Spinal cord (tissue), 10 donors: ENCODE data around the gene NDOR1. TPM values are rescaled to one million over a fixed set of nuclear protein-coding genes. Genes with fewer than 3 reads are reported as not detected.
A peak's percentile ranks its signal among the peaks of the same experiment; 100 is the strongest.
"Not testable (repeated sequence)": the region's sequence is repeated elsewhere in the genome, so short reads cannot be mapped to it uniquely, and the experiment has no call there.

Experiments used
- DNase-seq, 6 donors: peaks; one replicate each; pipeline versions ENCODE4 v3.0.0 to v3.0.0-alpha.2; 2013 to 2015; ENCODE audit warnings: low spot score in 6 of 6, low read depth in 4 of 6
- H3K27ac ChIP-seq: one replicate; pipeline ENCODE4 v1.5.1; 2013; ENCODE audit warnings: low read depth, low read length, control low read depth
- H3K27me3 ChIP-seq: one replicate; pipeline ENCODE4 v1.6.1; 2013; ENCODE audit warnings: low read length; ENCODE audit not compliant: control insufficient read depth, insufficient read depth
- H3K36me3 ChIP-seq: one replicate; pipeline ENCODE4 v1.6.1; 2013; ENCODE audit warnings: low read length; ENCODE audit not compliant: control insufficient read depth, insufficient read depth
- H3K4me1 ChIP-seq: one replicate; pipeline ENCODE4 v1.6.1; 2013; ENCODE audit warnings: low read length; ENCODE audit not compliant: control insufficient read depth, insufficient read depth
- H3K4me3 ChIP-seq: one replicate; pipeline ENCODE4 v1.5.1; 2013; ENCODE audit warnings: low read depth, low read length, control low read depth
- H3K9me3 ChIP-seq: one replicate; pipeline ENCODE4 v1.6.1; 2013; ENCODE audit warnings: low read length; ENCODE audit not compliant: control insufficient read depth, insufficient read depth
- WGBS: methylation state at CpG from one replicate; pipeline ENCODE4 v1.1.5; 2013; ENCODE audit warnings: missing lambda C conversion rate; ENCODE audit not compliant: insufficient coverage; 5-methylcytosine and 5-hydroxymethylcytosine counted together
- polyA plus RNA-seq, 2 donors: library from polyadenylated mRNA; unstranded; fragments of 120-200 nt; gene quantifications; one replicate each; pipeline ENCODE4 v1.2.1, GENCODE V29; 2013; ENCODE audit not compliant: insufficient read length in 2 of 2
- total RNA-seq, 2 donors: library from RNA; depleted of rRNA in 1 of 2; stranded (reverse); fragments of 120-200 nt in 1 of 2; fragments of >200 nt in 1 of 2; gene quantifications; one replicate each; pipeline versions ENCODE4 v1.2.3 to v1.2.4, GENCODE V29; 2013 to 2014
- donor health status: healthy.

The NDOR1 gene
- total and polyA plus RNA-seq, 4 donors: 3.2 to 23.8 (median 12.3) TPM

DNA sequence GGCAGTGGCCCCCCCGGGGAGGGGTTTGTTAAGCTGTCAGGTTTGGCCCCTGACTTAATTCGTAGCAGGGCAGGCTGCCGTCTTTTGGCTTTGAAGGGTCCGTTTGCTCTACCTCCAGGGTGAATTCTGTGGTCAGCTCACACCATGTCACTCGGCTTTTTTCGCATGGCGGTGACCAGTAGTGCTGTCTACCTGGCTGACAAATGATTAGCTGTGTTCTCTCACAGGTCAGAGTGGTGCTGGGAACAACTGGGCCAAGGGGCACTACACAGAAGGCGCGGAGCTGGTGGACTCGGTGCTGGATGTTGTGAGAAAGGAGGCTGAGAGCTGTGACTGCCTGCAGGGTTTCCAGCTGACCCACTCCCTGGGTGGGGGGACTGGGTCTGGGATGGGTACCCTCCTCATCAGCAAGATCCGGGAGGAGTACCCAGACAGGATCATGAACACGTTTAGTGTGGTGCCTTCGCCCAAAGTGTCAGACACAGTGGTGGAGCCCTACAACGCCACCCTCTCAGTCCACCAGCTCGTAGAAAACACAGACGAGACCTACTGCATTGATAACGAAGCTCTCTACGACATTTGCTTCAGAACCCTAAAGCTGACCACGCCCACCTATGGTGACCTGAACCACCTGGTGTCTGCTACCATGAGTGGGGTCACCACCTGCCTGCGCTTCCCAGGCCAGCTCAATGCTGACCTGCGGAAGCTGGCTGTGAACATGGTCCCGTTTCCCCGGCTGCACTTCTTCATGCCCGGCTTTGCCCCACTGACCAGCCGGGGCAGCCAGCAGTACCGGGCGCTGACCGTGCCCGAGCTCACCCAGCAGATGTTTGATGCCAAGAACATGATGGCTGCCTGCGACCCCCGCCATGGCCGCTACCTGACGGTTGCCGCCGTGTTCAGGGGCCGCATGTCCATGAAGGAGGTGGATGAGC lies 37.0 kb downstream of the NDOR1 start:
- peaks cover 50% of the 10 kb centered on the region for H3K36me3 ChIP-seq
- H3K4me1 ChIP-seq: peaks cover 66% of the 10 kb centered on the region
- WGBS: 78% methylated on average over 35 of the region's 36 CpGs
- no peak for DNase-seq
- no peak overlapping the region for H3K27ac ChIP-seq
- H3K9me3 ChIP-seq: no peaks in the 10 kb centered on the region
- no peaks in the 10 kb centered on the region for H3K27me3 ChIP-seq
- H3K4me3 ChIP-seq: peak overlapping the region; percentile 66

DNA sequence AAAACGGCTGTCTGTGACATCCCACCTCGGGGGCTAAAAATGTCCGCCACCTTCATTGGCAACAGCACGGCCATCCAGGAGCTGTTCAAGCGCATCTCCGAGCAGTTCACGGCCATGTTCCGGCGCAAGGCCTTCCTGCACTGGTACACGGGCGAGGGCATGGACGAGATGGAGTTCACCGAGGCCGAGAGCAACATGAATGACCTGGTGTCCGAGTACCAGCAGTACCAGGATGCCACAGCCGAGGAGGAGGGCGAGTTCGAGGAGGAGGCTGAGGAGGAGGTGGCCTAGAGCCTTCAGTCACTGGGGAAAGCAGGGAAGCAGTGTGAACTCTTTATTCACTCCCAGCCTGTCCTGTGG lies 37.7 kb downstream of the NDOR1 start:
- not testable (repeated sequence) for H3K4me3 ChIP-seq, DNase-seq, H3K9me3 ChIP-seq, H3K27ac ChIP-seq, H3K27me3 ChIP-seq
- H3K4me1 ChIP-seq: peaks cover 59% of the 10 kb centered on the region
- whole genome bisulfite sequencing: 92% methylated on average over 11 of the region's 18 CpGs
- peaks cover 44% of the 10 kb centered on the region for H3K36me3 ChIP-seq

DNA sequence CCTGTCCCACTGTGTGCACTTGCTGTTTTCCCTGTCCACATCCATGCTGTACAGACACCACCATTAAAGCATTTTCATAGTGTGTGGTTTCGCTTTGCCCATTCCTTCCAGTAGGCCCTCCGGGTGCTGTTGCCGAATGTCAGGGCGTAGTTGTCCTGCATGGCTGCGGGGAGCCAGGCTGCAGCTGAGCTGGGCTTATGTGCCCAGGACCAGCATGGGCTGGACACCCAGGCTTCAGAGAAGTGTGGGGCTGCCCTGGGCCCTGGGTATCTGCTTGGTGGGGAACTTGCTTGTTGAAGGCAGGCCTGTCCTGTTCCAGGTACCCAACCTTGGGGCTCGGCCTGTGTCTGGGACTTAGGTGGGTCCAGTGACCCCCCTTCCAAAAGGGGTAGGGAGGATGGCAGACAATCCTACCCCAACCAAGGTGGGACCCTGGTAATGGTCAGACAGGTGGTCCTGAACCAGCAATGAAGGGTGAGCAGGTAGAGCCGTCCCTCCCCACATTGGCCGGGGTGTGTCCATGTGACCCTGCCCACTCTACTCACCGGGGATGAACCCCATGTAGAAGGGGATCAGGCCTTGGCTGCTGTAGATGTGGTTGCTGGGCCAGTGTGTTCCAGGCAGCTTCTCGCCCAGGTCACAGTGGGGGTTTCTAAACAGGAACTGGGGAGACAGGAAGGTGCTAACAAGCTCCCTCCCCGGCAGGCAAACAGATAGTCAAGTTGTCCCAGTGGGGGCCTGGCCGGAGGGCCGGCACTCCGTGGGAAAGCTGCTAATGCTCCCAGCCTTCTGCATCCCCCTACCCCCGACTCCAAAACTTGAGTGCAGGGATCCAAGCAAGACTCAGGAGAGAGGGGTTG lies 38.4 kb downstream of the NDOR1 start:
- Histone ChIP-seq H3K9me3 (no peaks in the 10 kb centered on the region), H3K4me1 (peaks cover 52% of the 10 kb centered on the region), H3K36me3 (peaks cover 38% of the 10 kb centered on the region), H3K27ac (no peak overlapping the region), H3K4me3 (no peak overlapping the region), H3K27me3 (no peaks in the 10 kb centered on the region)
- DNase-seq: no peak
- 69% methylated on average over 13 of the region's 15 CpGs for WGBS

DNA sequence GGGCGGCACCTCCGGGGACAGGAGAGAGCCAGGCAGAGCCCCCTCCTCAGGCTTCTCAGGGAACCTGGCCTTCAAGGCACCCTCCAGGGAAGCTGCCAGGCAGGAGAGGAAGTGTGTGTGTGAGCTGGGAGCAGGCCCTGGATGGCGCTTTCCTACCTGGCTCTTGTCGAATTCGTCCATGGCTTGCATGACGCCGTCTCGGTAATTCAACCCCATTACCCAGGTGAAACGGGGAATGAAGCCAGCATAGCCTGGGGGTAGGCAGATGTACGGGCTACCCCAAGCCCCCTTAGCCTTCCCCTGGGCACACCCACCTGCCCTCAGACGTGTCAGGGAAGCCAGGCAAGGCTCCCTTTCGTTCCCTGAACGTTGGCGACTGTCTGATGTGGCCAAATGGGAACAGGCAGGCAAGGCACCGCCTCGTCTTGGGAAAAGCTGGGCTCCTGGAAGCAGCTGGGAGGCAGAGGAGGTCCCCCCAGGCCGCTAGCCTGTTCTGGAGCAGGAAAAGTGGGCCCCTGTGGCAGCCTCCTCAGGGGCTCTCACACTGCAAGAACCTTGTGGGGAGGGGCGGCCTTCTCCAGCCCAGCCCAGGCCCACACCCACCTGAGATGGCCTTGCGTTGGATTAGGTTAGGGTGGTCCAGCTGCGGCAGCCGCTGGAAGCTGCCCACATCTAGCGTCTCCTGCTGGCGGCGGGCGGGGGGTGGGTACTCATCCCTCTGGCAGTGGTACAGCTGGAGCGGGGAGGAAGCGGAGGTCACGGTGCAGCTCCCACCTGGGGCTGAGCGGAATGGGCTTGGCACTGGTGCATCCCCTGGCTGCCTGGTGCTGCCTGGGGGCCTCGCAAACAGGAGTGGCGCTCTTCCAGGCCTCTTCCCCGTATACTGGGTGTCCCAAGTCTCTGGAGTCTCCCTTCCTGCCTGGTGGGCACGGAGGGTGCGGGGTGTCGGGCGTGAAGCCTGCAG lies 39.3 kb downstream of the NDOR1 start:
- no peaks in the 10 kb centered on the region for H3K9me3 ChIP-seq
- peaks cover 43% of the 10 kb centered on the region for H3K4me1 ChIP-seq
- H3K4me3 ChIP-seq: no peak overlapping the region
- no peak overlapping the region for H3K27ac ChIP-seq
- 49% methylated on average over 36 of the region's 36 CpGs for WGBS
- peaks cover 36% of the 10 kb centered on the region for H3K36me3 ChIP-seq
- no peaks in the 10 kb centered on the region for H3K27me3 ChIP-seq
- DNase-seq: no peak

DNA sequence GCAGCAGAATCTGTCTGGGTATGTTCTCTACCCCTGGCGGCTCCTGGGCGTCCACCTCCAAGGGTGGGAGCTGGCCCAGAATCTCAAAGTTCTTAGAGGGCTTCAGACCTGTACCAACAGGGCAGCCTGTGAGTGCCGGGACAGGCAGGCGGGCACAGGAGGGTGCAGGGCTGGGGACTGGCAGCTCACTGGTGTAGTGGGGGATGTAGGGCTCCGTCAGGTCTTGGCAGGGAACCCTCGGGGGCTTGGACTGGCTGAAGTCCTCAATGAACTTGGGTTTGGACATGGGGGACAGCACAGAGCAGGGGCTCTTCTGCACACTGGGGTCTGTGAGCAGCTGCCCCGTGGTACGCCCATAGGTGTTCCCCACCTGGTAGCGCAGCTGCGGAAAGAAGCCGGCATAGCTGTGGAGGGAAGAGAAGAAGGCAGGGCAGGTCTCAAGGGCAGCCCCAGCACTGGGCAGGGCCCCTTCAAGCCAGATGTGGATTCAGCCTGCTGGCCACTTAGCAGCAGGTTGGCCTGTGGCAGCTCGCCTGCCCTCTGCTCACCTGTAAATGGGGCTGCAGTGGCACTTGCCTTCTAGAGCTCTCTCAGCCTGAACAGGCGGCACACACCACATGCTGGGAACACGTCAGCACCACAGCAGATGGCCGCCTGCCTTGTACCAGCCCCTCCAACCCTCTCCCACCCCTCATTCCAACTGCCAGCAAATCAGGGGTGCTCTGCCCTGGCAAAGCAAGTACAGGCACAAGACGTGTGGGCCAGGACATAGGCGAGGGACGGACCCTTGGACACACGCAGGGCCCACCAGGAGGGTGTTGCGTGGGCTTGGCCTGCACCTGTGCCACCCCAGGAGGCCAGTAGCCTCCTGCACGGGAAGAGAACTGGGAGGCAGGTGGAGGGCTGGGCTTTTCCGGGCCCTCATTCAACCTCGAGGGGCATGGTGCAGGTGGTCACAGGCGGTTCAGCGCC lies 40.2 kb downstream of the NDOR1 start:
- WGBS: 84% methylated on average over 25 of the region's 25 CpGs

DNA sequence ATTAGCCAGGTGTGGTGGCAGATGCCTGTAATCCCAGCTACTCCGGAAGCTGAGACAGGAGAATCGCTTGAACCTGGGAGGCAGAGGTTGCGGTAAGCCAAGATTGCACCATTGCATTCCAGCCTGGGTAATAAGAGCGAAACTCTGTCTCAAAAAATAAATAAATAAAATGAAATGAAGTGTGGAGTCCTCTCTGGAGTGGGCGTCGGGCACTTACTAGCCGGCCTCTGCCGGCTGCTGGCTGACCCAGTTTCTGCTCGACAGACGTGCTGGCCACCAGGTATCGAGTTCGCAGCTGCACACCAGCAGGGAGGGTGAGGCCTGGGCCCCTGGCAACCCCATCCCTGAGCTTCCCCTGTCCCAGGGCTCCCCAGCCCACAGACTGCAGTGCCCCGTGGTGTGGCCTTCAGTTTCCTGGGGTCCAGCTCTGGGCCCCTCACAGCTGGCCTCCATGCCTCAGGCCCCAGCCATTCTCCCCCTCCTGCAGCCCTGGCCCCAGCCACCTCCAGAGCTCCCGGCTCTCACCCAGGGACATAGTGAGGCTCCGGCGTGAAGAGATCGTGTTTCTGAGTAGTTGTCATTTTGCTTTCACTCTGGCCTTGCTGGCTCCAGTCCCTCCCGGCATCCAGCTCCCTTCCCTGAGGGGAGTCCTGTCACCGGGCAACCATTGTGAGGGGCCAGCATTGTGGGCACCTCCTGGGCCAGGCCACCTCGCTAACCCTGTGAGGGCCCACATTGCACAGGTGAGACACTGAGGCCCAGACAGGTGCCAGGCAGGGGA lies 41.8 kb downstream of the NDOR1 start:
- Histone ChIP-seq H3K4me3 (no peak overlapping the region), H3K27me3 (no peaks in the 10 kb centered on the region), H3K36me3 (peaks cover 29% of the 10 kb centered on the region), H3K9me3 (no peaks in the 10 kb centered on the region), H3K4me1 (peaks cover 33% of the 10 kb centered on the region), H3K27ac (no peak overlapping the region)
- no peak for DNase-seq
- WGBS: 65% methylated on average over 18 of the region's 20 CpGs

More for the DNA sequence above, 40.2 kb downstream of the NDOR1 start:
- Histone ChIP-seq H3K4me3 (no peak overlapping the region), H3K4me1 (peaks cover 39% of the 10 kb centered on the region), H3K27me3 (no peaks in the 10 kb centered on the region), H3K27ac (no peak overlapping the region), H3K9me3 (no peaks in the 10 kb centered on the region), H3K36me3 (peaks cover 36% of the 10 kb centered on the region)
- peak in 1 of 6 donors; percentile 67 for DNase-seq

DNA sequence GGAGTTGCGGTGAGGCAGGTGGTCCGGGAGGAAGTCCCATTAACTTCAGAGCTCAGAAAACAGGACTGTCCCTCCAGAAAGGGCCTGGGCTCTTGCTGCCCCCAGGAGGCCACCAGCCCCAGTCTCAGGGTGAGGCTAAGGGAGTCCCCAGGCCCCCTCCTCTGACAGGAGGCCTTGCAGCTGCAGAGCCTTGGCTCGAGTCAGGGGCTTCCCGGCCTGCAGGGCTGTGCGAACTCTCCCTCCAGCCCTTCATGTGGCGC lies 42.3 kb downstream of the NDOR1 start:
- H3K4me1 ChIP-seq: peaks cover 28% of the 10 kb centered on the region
- H3K27ac ChIP-seq: no peak overlapping the region

More for the DNA sequence above, 42.3 kb downstream of the NDOR1 start:
- DNase-seq: no peak
- Histone ChIP-seq H3K4me3 (no peak overlapping the region), H3K27me3 (no peaks in the 10 kb centered on the region), H3K36me3 (peaks cover 26% of the 10 kb centered on the region), H3K9me3 (no peaks in the 10 kb centered on the region)
- WGBS: 76% methylated on average over 4 of the region's 6 CpGs
